Measurements from ENCODE around the gene FRAS1.

GRCh38 chr4:78165758-78166157 lies 108.6 kb downstream of the FRAS1 start:
- TF ChIP-seq POLR2A (IDR thresholded peaks at IDR 0.05) (no peak), CTCF (IDR thresholded peaks at IDR 0.05) (no peak)

Data from heart left ventricle (tissue), 13 donors.